ENCODE measurements around the gene TUBB8B.
"Not testable (repeated sequence)": the region's sequence is repeated elsewhere in the genome, so short reads cannot be mapped to it uniquely, and the experiment has no call there.

TUBB8B gene

DNA sequence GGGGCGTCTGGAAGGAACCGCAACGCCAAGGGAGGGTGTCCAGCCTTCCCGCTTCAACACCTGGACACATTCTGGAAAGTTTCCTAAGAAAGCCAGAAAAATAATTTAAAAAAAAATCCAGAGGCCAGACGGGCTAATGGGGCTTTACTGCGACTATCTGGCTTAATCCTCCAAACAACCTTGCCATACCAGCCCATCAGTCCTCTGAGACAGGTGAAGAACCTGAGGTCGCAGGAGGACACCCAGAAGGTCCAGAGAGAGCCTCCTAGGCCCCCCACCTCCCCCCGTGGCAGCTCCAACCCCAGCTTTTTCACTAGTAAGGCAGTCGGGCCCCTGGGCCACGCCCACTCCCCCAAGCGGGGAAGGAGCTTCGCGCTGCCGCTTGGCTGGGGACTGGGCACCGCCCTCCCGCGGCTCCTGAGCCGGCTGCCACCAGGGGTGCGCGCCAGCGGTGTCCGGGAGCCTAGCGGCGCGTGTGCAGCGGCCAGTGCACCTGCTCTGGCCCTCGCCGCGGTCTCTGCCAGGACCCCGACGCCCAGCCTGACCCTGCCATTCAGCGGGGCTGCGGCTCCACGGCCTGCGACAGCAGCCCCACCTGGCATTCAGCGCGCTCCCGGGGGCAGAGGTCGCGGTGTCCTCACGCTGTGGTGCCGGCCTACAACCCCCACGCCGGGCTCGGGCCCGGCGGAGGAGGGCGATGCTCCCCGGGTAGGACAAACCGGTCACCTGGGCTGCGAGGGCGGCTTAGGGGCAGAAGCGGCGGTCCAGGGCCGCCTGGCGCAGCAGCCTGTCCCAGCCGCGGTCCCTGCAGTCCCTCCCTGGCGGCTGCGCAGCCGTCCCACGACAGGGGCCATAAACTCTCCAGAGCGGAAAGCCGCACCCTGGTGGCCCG lies 37.8 kb downstream of the TUBB8B start:
- DNase-seq, result not testable (repeated sequence)

DNA sequence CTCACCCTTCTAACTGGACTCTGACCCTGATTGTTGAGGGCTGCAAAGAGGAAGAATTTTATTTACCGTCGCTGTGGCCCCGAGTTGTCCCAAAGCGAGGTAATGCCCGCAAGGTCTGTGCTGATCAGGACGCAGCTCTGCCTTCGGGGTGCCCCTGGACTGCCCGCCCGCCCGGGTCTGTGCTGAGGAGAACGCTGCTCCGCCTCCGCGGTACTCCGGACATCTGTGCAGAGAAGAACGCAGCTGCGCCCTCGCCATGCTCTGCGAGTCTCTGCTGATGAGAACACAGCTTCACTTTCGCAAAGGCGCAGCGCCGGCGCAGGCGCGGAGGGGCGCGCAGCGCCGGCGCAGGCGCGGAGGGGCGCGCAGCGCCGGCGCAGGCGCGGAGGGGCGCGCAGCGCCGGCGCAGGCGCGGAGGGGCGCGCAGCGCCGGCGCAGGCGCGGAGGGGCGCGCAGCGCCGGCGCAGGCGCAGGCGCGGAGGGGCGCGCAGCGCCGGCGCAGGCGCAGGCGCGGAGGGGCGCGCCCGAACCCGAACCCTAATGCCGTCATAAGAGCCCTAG lies 38.7 kb downstream of the TUBB8B start:
- not testable (repeated sequence) for DNase-seq

DNA sequence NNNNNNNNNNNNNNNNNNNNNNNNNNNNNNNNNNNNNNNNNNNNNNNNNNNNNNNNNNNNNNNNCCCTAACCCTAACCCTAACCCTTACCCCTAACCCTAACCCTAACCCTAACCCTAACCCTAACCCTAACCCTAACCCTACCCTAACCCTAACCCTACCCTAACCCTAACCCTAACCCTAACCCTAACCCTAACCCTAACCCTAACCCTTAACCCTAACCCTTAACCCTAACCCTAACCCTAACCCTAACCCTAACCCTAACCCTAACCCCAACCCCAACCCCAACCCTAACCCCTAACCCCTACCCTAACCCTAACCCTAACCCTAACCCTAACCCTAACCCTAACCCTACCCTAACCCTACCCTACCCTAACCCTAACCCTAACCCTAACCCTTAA lies 39.5 kb downstream of the TUBB8B start:
- not testable (repeated sequence) for DNase-seq

Measured in NCI-H1417 (cell line).